ENCODE measurements around the gene SMOC2.

DNA sequence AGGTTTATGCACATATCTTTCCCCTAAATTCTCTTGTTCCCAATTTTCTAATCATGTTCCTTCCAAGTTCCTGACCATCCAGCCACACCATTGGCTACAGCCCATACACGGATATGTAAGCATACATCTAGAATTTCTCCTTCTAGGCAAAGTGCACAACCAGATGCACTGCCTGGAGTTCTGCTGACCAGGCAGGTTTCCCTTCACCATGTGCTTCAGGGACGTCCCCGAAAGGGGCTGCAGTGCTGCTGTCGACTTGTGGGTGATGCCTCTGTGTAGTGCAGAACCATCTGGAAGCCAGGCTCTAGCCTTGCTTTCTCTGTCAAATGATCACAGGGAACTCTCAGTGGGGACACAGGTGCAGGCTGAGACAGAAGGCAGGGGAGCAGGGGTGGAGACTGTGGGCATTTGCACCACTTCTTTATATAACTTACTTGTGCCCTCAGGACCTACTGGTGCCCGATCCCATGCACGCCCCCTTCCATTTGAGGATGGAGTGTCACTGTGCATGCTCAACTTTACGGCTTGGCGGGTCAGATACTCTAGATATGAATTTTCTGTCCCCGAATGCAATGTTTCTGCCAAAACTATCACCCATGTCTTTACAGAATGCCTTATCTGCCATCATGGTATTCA, 37.5 kb upstream of the SMOC2 start:
- TF ChIP-seq, protein P1, sequence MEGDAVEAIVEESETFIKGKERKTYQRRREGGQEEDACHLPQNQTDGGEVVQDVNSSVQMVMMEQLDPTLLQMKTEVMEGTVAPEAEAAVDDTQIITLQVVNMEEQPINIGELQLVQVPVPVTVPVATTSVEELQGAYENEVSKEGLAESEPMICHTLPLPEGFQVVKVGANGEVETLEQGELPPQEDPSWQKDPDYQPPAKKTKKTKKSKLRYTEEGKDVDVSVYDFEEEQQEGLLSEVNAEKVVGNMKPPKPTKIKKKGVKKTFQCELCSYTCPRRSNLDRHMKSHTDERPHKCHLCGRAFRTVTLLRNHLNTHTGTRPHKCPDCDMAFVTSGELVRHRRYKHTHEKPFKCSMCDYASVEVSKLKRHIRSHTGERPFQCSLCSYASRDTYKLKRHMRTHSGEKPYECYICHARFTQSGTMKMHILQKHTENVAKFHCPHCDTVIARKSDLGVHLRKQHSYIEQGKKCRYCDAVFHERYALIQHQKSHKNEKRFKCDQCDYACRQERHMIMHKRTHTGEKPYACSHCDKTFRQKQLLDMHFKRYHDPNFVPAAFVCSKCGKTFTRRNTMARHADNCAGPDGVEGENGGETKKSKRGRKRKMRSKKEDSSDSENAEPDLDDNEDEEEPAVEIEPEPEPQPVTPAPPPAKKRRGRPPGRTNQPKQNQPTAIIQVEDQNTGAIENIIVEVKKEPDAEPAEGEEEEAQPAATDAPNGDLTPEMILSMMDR (IDR thresholded peaks at IDR 0.05), result no peak
- TF ChIP-seq POLR2A (IDR thresholded peaks at IDR 0.05), result no peak

Measured in Peyer's patch (tissue), 4 donors.